Large intestine (tissue), 3 donors: ENCODE measurements around the gene ATP11A. TPM values are rescaled to one million over a fixed set of nuclear protein-coding genes. Genes with fewer than 3 reads are reported as not detected.

Experiments
- DNase-seq, 2 donors: peaks; one replicate each; pipeline versions ENCODE4 v3.0.0 to v3.0.0-alpha.2; 2013
- H3K27ac ChIP-seq: one replicate; pipeline ENCODE4 v1.5.1; 2013; ENCODE audit warnings: low read length
- H3K27me3 ChIP-seq: 2 replicates; pipeline ENCODE4 v1.6.1; 2013; ENCODE audit warnings: low read length; ENCODE audit not compliant: control insufficient read depth, insufficient read depth
- H3K36me3 ChIP-seq: 2 replicates; pipeline ENCODE4 v1.6.1; 2013; ENCODE audit warnings: low read length; ENCODE audit not compliant: control insufficient read depth, insufficient read depth
- H3K4me1 ChIP-seq: one replicate; pipeline ENCODE4 v1.6.1; 2013; ENCODE audit warnings: low read length; ENCODE audit not compliant: control insufficient read depth, insufficient read depth
- H3K4me3 ChIP-seq: one replicate; pipeline ENCODE4 v1.5.1; 2013; ENCODE audit warnings: low read length
- H3K9me3 ChIP-seq: one replicate; pipeline ENCODE4 v1.6.1; 2013; ENCODE audit warnings: mild to moderate bottlenecking, low read depth, low read length, moderate library complexity; ENCODE audit not compliant: control insufficient read depth
- WGBS: methylation state at CpG from one replicate; pipeline ENCODE4 v1.1.5; 2013; ENCODE audit warnings: low lambda C conversion rate; ENCODE audit not compliant: insufficient coverage; 5-methylcytosine and 5-hydroxymethylcytosine counted together
- polyA plus RNA-seq: library from polyadenylated mRNA; unstranded; fragments of 120-200 nt; gene quantifications from one replicate; pipeline ENCODE4 v1.2.1, GENCODE V29; 2013

The ATP11A gene
- polyA plus RNA-seq, 1 donor = 95.6 TPM

DNA sequence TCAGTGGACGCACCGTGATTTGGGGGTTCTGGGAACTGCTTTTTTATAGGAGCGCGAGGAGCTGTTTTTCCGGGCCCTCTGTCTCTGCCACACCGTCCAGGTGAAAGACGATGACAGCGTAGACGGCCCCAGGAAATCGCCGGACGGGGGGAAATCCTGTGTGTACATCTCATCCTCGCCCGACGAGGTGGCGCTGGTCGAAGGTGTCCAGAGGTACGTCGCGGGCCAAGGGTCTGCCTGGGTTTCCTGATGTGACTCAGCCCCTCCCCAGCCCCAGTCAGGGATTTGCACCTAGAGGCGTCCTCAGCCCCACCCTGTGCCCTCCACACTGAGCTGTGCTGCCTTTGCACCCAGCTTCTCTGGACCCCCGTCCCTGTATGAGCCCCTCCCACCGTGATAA, 143.0 kb downstream of the ATP11A start:
- no peaks in the 10 kb centered on the region for H3K9me3 ChIP-seq
- H3K27ac ChIP-seq = no peak overlapping the region
- WGBS = 100% methylated on average over 2 of the region's 23 CpGs
- no peak for DNase-seq
- no peak overlapping the region for H3K4me3 ChIP-seq
- no peaks in the 10 kb centered on the region for H3K27me3 ChIP-seq
- peaks cover 86% of the 10 kb centered on the region for H3K36me3 ChIP-seq
- H3K4me1 ChIP-seq = no peaks in the 10 kb centered on the region

DNA sequence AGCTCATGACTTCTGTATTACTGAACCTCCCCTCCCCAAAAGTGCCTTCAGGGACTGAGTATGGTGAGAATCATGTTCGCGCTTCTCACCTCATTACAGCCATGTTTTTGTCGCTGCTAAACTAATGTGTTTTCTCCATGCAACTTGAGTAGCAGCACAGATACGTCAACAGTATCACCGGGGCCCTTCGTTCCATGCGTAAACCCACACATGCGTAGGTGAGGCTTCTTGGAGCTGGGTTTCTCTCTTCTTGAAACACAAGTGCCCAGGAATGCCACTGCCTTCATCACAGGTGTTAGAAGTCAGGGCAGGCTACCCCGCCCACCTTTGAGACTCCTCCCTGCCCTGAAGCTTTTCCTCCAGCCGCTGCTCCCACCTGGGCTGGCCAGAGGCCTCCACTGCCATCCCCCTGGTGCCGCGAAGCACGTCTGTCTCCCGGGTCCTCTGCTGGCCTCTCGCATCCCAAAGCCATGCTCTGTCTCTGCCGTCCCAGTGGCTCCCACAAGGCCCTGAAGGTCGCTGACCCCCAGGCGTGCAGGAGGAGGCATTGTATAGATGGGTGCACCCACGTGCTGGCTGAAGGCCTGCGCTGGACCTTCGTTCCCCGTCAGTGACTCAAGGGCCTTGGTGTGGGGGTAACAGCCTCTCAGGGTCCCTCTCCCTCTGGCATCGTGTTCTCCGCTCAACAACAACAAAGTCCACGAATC, 143.9 kb downstream of the ATP11A start:
- WGBS = no CpG with 5 or more reads among the region's 25 CpGs
- no peaks in the 10 kb centered on the region for H3K9me3 ChIP-seq
- DNase-seq = no peak
- no peaks in the 10 kb centered on the region for H3K27me3 ChIP-seq
- no peak overlapping the region for H3K27ac ChIP-seq
- H3K4me3 ChIP-seq = no peak overlapping the region
- no peaks in the 10 kb centered on the region for H3K4me1 ChIP-seq
- H3K36me3 ChIP-seq = peaks cover 89% of the 10 kb centered on the region

DNA sequence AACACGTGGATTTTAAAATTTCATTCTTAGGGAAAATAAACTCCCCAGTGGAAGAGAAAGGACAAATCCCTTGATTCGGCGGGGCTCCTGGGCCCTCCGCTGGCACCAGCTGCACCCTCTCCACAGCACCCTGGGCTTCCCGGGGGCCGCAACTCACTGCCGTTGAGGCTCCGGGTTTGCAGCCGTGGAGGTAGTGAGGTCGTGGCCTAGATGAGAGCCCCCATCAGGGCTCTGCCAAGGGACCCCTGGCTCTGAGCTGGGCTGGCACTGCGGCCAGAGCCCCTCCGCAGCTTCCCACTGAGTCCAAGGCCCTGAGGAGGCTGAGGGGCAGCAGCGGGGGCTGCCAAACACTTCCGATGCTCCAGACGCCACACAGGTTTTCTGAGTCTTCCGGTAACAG, 145.5 kb downstream of the ATP11A start:
- DNase-seq = no peak
- Histone ChIP-seq H3K4me1 (no peaks in the 10 kb centered on the region), H3K36me3 (peaks cover 91% of the 10 kb centered on the region), H3K27me3 (no peaks in the 10 kb centered on the region), H3K27ac (no peak overlapping the region), H3K4me3 (no peak overlapping the region), H3K9me3 (no peaks in the 10 kb centered on the region)
- WGBS = no CpG with 5 or more reads among the region's 16 CpGs

- no CpG with 5 or more reads among the region's 10 CpGs for WGBS
- Histone ChIP-seq H3K9me3 (no peaks in the 10 kb centered on the region), H3K4me3 (no peak overlapping the region), H3K4me1 (no peaks in the 10 kb centered on the region), H3K36me3 (peaks cover 92% of the 10 kb centered on the region), H3K27me3 (no peaks in the 10 kb centered on the region), H3K27ac (no peak overlapping the region)
- DNase-seq = no peak
Measured at GRCh38 chr13:112835796-112836195, 146.0 kb downstream of the ATP11A start.

DNA sequence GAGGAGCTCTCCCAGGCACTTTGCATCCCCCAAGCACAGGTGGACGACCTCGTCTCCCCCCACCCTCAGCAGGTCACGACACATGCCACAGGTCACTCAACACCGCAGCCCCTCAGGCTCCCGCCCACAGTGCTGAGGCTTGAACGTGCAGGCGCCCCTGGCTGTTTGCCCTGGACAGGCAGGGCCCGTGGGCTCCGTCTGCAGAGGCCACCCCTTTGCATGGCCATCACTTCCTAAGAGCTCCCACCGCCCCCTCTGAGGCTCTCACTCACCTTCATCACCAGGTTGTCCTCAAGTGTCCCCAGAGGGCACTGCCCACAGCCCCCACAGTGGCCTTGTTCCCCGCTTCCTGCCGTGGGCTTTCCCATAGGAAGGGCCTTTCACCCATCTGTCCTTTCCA, 147.1 kb downstream of the ATP11A start:
- Histone ChIP-seq H3K4me3 (no peak overlapping the region), H3K4me1 (no peaks in the 10 kb centered on the region), H3K9me3 (no peaks in the 10 kb centered on the region), H3K36me3 (peaks cover 88% of the 10 kb centered on the region), H3K27me3 (no peaks in the 10 kb centered on the region), H3K27ac (no peak overlapping the region)
- no peak for DNase-seq
- WGBS = no CpG with 5 or more reads among the region's 12 CpGs

DNA sequence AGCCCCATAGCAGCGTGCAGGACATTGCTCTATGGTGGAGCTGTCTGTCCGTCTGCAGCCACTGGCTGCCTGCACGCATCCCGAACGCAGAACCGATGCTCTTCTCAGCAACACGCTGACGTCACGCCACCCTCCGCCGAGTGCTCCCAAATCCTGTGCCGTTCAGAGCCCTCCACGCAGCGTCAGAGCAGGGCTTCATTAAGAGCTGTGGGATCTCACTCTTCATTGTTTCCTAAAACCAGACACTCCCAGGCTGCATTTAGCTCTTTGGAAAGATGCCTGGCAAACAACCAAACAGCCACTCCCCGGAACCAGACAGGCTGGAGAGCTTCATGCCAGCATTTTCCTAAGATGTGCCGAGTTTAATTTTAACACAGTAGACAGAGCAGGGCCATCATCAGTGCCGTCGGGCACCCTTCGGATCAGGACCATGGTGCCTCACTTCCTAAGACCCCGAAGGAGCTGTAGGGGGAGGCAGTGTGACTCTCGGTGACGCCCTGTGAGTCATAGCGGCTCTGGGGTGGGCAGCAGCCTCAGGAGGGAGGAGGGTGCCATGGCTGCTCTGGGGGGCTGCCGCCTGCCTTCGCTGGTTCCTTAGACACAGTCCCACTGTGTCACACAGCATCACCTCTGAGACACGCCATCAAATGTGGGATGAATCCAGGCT, 147.7 kb downstream of the ATP11A start:
- no CpG with 5 or more reads among the region's 26 CpGs for WGBS
- no peak overlapping the region for H3K4me3 ChIP-seq
- no peak for DNase-seq
- H3K9me3 ChIP-seq = peaks cover 3% of the 10 kb centered on the region
- H3K27ac ChIP-seq = no peak overlapping the region
- peaks cover 87% of the 10 kb centered on the region for H3K36me3 ChIP-seq
- no peaks in the 10 kb centered on the region for H3K27me3 ChIP-seq
- H3K4me1 ChIP-seq = no peaks in the 10 kb centered on the region

DNA sequence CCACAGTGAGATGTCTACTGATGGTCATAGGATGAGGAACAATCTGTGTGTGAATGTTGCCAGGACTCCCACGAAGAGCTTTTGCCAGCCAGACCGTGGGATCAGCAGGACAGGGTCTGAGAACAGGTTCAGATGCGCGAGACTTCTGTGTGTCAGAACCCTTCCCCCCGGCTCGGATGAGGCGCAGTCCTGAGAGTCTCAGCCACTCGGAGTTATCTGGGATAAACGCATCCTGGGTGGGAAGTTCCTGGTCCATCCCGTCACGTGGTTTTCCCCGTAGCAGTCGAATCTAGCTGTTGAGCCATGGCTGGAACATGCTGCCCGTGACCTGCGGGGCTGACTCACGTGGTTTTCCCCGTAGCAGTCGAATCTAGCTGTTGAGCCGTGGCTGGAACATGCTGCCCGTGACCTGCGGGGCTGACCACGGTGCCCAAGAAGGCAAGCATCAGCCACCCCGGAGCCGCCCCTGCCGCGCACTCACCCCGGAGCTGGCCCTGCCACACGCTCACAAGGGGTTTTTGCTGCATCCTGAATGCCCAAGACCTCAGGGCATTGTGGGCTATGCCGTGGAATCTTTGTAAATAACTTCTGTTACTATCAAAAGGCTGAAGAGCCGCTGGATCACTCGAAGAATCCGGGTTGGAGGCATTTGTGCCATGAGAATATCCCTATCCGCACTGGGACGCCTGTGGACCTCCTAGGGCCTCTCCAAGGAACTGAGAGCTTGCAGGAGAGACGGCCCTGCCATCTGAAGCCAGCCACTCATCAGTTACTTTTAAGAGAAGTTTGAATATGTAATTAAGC, 148.4 kb downstream of the ATP11A start:
- no peaks in the 10 kb centered on the region for H3K27me3 ChIP-seq
- H3K4me3 ChIP-seq = no peak overlapping the region
- H3K9me3 ChIP-seq = peaks cover 3% of the 10 kb centered on the region
- DNase-seq = no peak
- H3K27ac ChIP-seq = no peak overlapping the region
- no peaks in the 10 kb centered on the region for H3K4me1 ChIP-seq
- H3K36me3 ChIP-seq = peaks cover 87% of the 10 kb centered on the region
- WGBS = no CpG with 5 or more reads among the region's 35 CpGs

DNA sequence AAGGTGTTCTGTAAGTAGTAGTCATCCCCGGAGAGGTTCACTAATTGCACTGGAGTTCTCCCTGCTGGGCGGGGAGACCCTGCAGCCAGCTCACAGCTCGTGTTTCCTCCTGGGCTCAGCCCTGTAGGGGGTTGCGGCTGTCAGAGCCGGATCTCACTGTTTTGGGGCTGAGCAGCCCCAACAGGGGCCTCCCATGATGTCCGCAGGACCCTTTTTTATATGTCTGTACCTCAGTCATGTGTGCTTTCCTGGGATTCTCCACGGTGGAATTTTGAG, 148.9 kb downstream of the ATP11A start:
- Histone ChIP-seq H3K4me1 (no peaks in the 10 kb centered on the region), H3K27me3 (no peaks in the 10 kb centered on the region), H3K9me3 (peaks cover 3% of the 10 kb centered on the region), H3K36me3 (peaks cover 86% of the 10 kb centered on the region), H3K4me3 (no peak overlapping the region), H3K27ac (no peak overlapping the region)
- DNase-seq = no peak
- WGBS = 100% methylated on average over 1 of the region's 7 CpGs

GRCh38 chr13:112839356-112840105, 149.7 kb downstream of the ATP11A start:
- Histone ChIP-seq H3K4me3 (no peak overlapping the region), H3K27me3 (no peaks in the 10 kb centered on the region), H3K9me3 (peaks cover 3% of the 10 kb centered on the region), H3K4me1 (no peaks in the 10 kb centered on the region), H3K36me3 (peaks cover 86% of the 10 kb centered on the region), H3K27ac (no peak overlapping the region)
- no peak for DNase-seq
- 100% methylated on average over 3 of the region's 12 CpGs for WGBS
